Loucy (cell line): ENCODE measurements around the gene EIF1.

Source experiments
- CTCF ChIP-seq: fragments of 200-600 bp; sonication (generic); conservative IDR thresholded peaks from 2 replicates; pipeline ENCODE4 v1.5.1; 2014; ENCODE audit warnings: mild to moderate bottlenecking, antibody characterized with exemption, low read length
- EZH2phosphoT487 ChIP-seq: fragments of 200-600 bp; IDR thresholded peaks from 2 replicates; pipeline ENCODE4 v1.6.1; 2018; ENCODE audit warnings: antibody characterized with exemption, mild to moderate bottlenecking, moderate library complexity, borderline replicate concordance

GRCh38 chr17:41739661-41740352 lies 51.1 kb downstream of the EIF1 start:
- TF ChIP-seq EZH2phosphoT487 (no peak), CTCF (no peak)
